Endodermal cell (in vitro differentiated cells): ENCODE data around the gene BTRC. TPM values are rescaled to one million over a fixed set of nuclear protein-coding genes. Genes with fewer than 3 reads are reported as not detected.

Source experiments
- DNase-seq: peaks from one replicate; pipeline ENCODE4 v3.0.0-alpha.2; 2017
- H3K27ac ChIP-seq: 2 replicates; pipeline ENCODE4 v1.5.1; 2013; ENCODE audit warnings: mild to moderate bottlenecking, low read depth, low read length, moderate library complexity
- H3K27me3 ChIP-seq: 2 replicates; pipeline ENCODE4 v1.6.1; 2013; ENCODE audit warnings: mild to moderate bottlenecking, low read length, moderate library complexity; ENCODE audit not compliant: insufficient read depth, control insufficient read depth, poor library complexity, severe bottlenecking
- H3K36me3 ChIP-seq: 2 replicates; pipeline ENCODE4 v1.7.0; 2013; ENCODE audit warnings: mild to moderate bottlenecking, low read length, moderate library complexity; ENCODE audit not compliant: control insufficient read depth, insufficient read depth
- H3K4me1 ChIP-seq: one replicate; pipeline ENCODE4 v1.7.0; 2013; ENCODE audit warnings: low read length; ENCODE audit not compliant: control insufficient read depth, insufficient read depth
- H3K4me3 ChIP-seq: 2 replicates; pipeline ENCODE4 v1.5.1; 2013; ENCODE audit warnings: mild to moderate bottlenecking, low read length, moderate library complexity
- H3K9ac ChIP-seq: 2 replicates; pipeline ENCODE4 v1.6.1; 2013; ENCODE audit warnings: mild to moderate bottlenecking, low read length, moderate library complexity; ENCODE audit not compliant: poor library complexity, severe bottlenecking; ENCODE audit errors: extremely low read depth
- H3K9me3 ChIP-seq: 2 replicates; pipeline ENCODE4 v1.6.1; 2013; ENCODE audit warnings: mild to moderate bottlenecking, low read length, moderate library complexity; ENCODE audit not compliant: control insufficient read depth
- H3K27ac Mint-ChIP-seq: 2 replicates; pipeline ENCODE4 v1.8.0; 2020; ENCODE audit warnings: mixed read lengths
- H3K27me3 Mint-ChIP-seq: 2 replicates; pipeline ENCODE4 v1.8.0; 2021; ENCODE audit warnings: mild to moderate bottlenecking, mixed read lengths; ENCODE audit not compliant: insufficient read depth
- H3K36me3 Mint-ChIP-seq: 2 replicates; pipeline ENCODE4 v1.8.0; 2020; ENCODE audit warnings: low read depth, mixed read lengths
- H3K4me1 Mint-ChIP-seq: 2 replicates; pipeline ENCODE4 v1.8.0; 2020; ENCODE audit warnings: mixed read lengths
- H3K4me3 Mint-ChIP-seq: 2 replicates; pipeline ENCODE4 v1.8.0; 2020; ENCODE audit warnings: mild to moderate bottlenecking, moderate library complexity, mixed read lengths
- H3K9me3 Mint-ChIP-seq: 2 replicates; pipeline ENCODE4 v1.8.0; 2020; ENCODE audit warnings: mild to moderate bottlenecking, mixed read lengths
- CTCF ChIP-seq: fragments of 200-600 bp; sonication (generic); conservative IDR thresholded peaks from 2 replicates; pipeline ENCODE4 v1.5.0; 2021; ENCODE audit warnings: antibody characterized with exemption, mild to moderate bottlenecking
- WGBS, 2 experiments: methylation state at CpG; one replicate each; pipeline versions ENCODE4 v1.1.5 to v1.1.7; 2013; ENCODE audit warnings: missing lambda C conversion rate in 2 of 2, mixed read lengths in 1 of 2; ENCODE audit not compliant: insufficient coverage in 1 of 2, insufficient read length in 1 of 2; 5-methylcytosine and 5-hydroxymethylcytosine counted together
- total RNA-seq, 2 donors: library from RNA; stranded (reverse); fragmentation: NEBNext Ultra II Directional in 1 of 2; extraction: Animal tissue kit (Norgen Biotek cat#: 25700) in 1 of 2; gene quantifications; 2 replicates in 1 of 2; 3 replicates in 1 of 2; pipeline ENCODE4 v1.2.1, GENCODE V29; 2021

BTRC gene
- total RNA-seq, 2 donors from 2014 or later = 30.1 to 38.2 TPM

- no peaks in the 10 kb centered on the region for H3K27me3 ChIP-seq
- H3K4me1 Mint-ChIP-seq = peaks cover 25% of the 10 kb centered on the region
- no peaks in the 10 kb centered on the region for H3K9me3 Mint-ChIP-seq
- no peak overlapping the region for H3K4me3 ChIP-seq
- H3K9ac ChIP-seq = no peak overlapping the region
- H3K36me3 Mint-ChIP-seq = no peaks in the 10 kb centered on the region
- H3K9me3 ChIP-seq = no peaks in the 10 kb centered on the region
- H3K36me3 ChIP-seq = no peaks in the 10 kb centered on the region
- no peak for TF ChIP-seq CTCF
- no peak for DNase-seq
- no peaks in the 10 kb centered on the region for H3K27me3 Mint-ChIP-seq
- H3K4me3 Mint-ChIP-seq = no peak overlapping the region
- H3K27ac Mint-ChIP-seq = no peak overlapping the region
- peaks cover 6% of the 10 kb centered on the region for H3K4me1 ChIP-seq
- no peak overlapping the region for H3K27ac ChIP-seq
- WGBS, 2 experiments = 94 to 100% methylated on average over 1 of the region's 1 CpG
These were observed 140.7 kb downstream of the BTRC start for GRCh38 chr10:101494650-101495049.

GRCh38 chr10:101495324-101495925 lies 141.5 kb downstream of the BTRC start:
- no peak for DNase-seq
- WGBS, 2 experiments = 44 to 80% methylated on average over 3 to 4 of the region's 4 CpGs
- H3K9ac ChIP-seq = no peak overlapping the region
- H3K9me3 Mint-ChIP-seq = no peaks in the 10 kb centered on the region
- no peaks in the 10 kb centered on the region for H3K9me3 ChIP-seq
- H3K4me1 Mint-ChIP-seq = peaks cover 18% of the 10 kb centered on the region
- no peak overlapping the region for H3K4me3 Mint-ChIP-seq
- no peaks in the 10 kb centered on the region for H3K27me3 ChIP-seq
- no peaks in the 10 kb centered on the region for H3K27me3 Mint-ChIP-seq
- no peak overlapping the region for H3K4me3 ChIP-seq
- H3K4me1 ChIP-seq = peaks cover 6% of the 10 kb centered on the region
- TF ChIP-seq CTCF = peak; percentile 77
- H3K36me3 Mint-ChIP-seq = no peaks in the 10 kb centered on the region
- no peak overlapping the region for H3K27ac Mint-ChIP-seq
- H3K36me3 ChIP-seq = no peaks in the 10 kb centered on the region
- no peak overlapping the region for H3K27ac ChIP-seq

- no peak for DNase-seq
- Histone ChIP-seq H3K4me3 (no peak overlapping the region), H3K27ac (no peak overlapping the region), H3K36me3 (no peaks in the 10 kb centered on the region), H3K9ac (no peak overlapping the region), H3K27me3 (no peaks in the 10 kb centered on the region), H3K9me3 (no peaks in the 10 kb centered on the region), H3K4me1 (peaks cover 7% of the 10 kb centered on the region)
- TF ChIP-seq CTCF = no peak
- WGBS, 2 experiments = 90 to 100% methylated on average over 1 to 2 of the region's 2 CpGs
- Mint-ChIP-seq H3K27me3 (no peaks in the 10 kb centered on the region), H3K36me3 (no peaks in the 10 kb centered on the region), H3K9me3 (peaks cover 4% of the 10 kb centered on the region), H3K27ac (no peak overlapping the region), H3K4me3 (no peak overlapping the region), H3K4me1 (peaks cover 11% of the 10 kb centered on the region)
These were observed 150.5 kb downstream of the BTRC start for GRCh38 chr10:101504438-101504837.
